Measurements from ENCODE around the gene ZNF416.

The ZNF416 gene

DNA sequence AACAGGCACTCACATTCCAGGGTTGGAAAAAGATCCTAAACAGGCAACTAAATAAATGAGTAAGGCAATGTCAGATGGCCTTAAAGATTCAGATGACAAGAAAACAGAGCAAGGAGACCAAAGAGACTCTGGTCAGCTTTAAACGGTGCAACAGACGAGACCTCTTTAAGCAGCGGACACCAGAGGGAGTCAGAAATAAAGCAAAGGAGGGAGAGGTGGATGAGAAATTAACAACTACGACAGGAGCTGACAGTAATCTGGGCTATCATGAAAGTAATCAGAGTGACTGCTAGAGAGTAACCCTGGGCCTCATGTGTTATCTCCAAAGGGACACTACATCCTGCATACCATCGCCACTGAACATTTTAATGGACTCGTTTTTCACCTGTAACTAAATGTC is 20.2 kb downstream of the ZNF416 start:
- no peak for DNase-seq

DNA sequence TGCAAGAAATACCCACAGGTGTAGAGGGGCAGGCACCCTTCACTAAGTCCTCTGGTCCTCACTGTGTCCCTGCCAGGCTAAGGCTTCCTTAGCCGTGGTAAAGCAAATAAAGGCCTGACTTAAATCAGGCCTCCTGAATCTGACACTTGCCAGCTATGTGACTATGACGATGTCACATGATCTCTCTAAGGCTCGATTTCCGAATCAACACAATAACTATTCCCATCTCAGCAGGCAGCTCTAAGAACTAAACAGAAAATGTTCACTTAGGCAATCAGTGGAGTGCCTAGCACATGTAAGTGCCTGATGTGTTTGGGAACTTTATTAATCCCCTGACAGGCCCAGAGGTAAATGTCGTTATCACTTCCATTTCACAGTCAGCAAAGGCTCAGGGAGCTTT is 21.1 kb downstream of the ZNF416 start:
- DNase-seq: no peak

DNA sequence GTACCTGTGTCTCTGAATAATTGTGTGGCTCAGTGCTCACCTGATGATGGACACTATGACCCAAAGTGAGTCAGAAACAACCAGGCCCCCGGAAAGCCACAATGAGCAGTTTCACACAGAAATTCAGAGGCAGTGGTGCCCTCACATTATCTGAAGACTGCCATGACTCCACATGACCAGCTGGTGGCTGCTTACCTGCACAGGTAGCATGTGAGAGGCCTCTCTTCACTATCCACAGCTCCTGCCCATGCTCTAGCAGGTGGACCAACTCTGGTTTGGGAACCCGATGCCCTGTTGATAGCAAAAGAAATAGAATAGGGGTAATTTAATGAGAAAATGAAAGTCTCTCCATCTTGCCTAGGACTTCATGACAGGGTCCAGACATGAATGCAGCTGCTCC is 26.3 kb downstream of the ZNF416 start:
- DNase-seq: no peak

- no peak for DNase-seq
Measured at GRCh38 chr19:57546513-57546912, 32.2 kb downstream of the ZNF416 start.

- no peak for DNase-seq
Measured at GRCh38 chr19:57537953-57538547, 40.7 kb downstream of the ZNF416 start.

- peak; percentile 96 for DNase-seq
Measured at GRCh38 chr19:57527136-57527881, 51.4 kb downstream of the ZNF416 start, which contains the start of gene ZNF549. ZNF549 (plus strand) TSS chr19:57527356; CDS start chr19:57527574, 218 bp downstream.

Data from NCI-H1105 treated with DMSO at 0.1 percent for 48 hours (cell line).